HG02973 (cell line): ENCODE results near the gene THRB.

Source experiments
- ATAC-seq: cut with Tn5 transposase; IDR thresholded peaks from one replicate; pipeline ENCODE4 v1.9.1; 2021; ENCODE audit warnings: moderate library complexity; ENCODE audit not compliant: unreplicated experiment

THRB gene

GRCh38 chr3:24359102-24359501, 135.5 kb downstream of the THRB start:
- ATAC-seq = no peak

- no peak for ATAC-seq
These were observed 137.0 kb downstream of the THRB start for GRCh38 chr3:24357635-24358034.

GRCh38 chr3:24355806-24356205, 138.8 kb downstream of the THRB start:
- ATAC-seq = no peak

- no peak for ATAC-seq
These were observed 140.4 kb downstream of the THRB start for GRCh38 chr3:24354230-24354629.

- ATAC-seq = no peak
These were observed 141.6 kb downstream of the THRB start for GRCh38 chr3:24352893-24353553.

GRCh38 chr3:24351779-24352469, 142.7 kb downstream of the THRB start:
- no peak for ATAC-seq

GRCh38 chr3:24349367-24350019, 145.2 kb downstream of the THRB start:
- no peak for ATAC-seq

- no peak for ATAC-seq
These were observed 146.3 kb downstream of the THRB start for GRCh38 chr3:24348348-24348747.

GRCh38 chr3:24344784-24345439, 149.7 kb downstream of the THRB start:
- no peak for ATAC-seq

- no peak for ATAC-seq
These were observed 151.4 kb downstream of the THRB start for GRCh38 chr3:24343084-24343783.

- no peak for ATAC-seq
These were observed 152.4 kb downstream of the THRB start for GRCh38 chr3:24342275-24342674.

- ATAC-seq = no peak
These were observed 153.0 kb downstream of the THRB start for GRCh38 chr3:24341668-24342067.

- no peak for ATAC-seq
These were observed 153.7 kb downstream of the THRB start for GRCh38 chr3:24340966-24341365.

- no peak for ATAC-seq
These were observed 154.5 kb downstream of the THRB start for GRCh38 chr3:24340161-24340560.

GRCh38 chr3:24339266-24339825, 155.3 kb downstream of the THRB start:
- no peak for ATAC-seq

GRCh38 chr3:24338409-24339130, 156.1 kb downstream of the THRB start:
- ATAC-seq = no peak

GRCh38 chr3:24336101-24336500, 158.5 kb downstream of the THRB start:
- no peak for ATAC-seq

- ATAC-seq = no peak
These were observed 162.6 kb downstream of the THRB start for GRCh38 chr3:24332092-24332491.

- ATAC-seq = no peak
These were observed 171.4 kb downstream of the THRB start for GRCh38 chr3:24323272-24323671.

GRCh38 chr3:24320601-24321000, 174.0 kb downstream of the THRB start:
- no peak for ATAC-seq
